Measurements from ENCODE around the gene DTNA.

The DTNA gene

DNA sequence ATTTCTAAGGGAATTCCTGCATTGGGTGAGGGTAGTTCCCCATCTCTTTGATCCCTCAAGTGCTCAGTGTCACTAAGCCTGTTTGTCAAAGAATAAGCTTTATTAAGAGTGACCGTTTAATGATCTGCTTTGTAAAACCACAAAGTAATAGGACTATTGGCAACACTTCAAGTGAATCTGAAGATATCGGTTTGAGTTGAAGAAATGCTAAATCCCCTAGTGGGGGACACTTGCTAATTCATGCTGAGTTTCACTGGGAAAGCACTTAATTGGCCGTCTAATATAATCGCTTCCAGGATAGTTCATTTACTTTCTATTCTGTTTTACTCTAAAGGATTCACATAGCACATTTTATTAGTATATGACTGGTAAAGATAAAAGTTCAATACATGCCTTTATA lies 54.4 kb downstream of the DTNA start:
- no peak overlapping the region for H3K27ac ChIP-seq (ENCODE audit: low read length)
- no peaks in the 10 kb centered on the region for H3K9me3 ChIP-seq (ENCODE audit: control insufficient read depth in 2 of 2, low read length in 2 of 2)
- H3K4me3 ChIP-seq (ENCODE audit: low read length in 2 of 2), result no peak overlapping the region
- peaks cover 4 to 15% of the 10 kb centered on the region in 2 donors for H3K36me3 ChIP-seq (ENCODE audit: control insufficient read depth in 2 of 2, insufficient read depth in 2 of 2, low read length in 2 of 2)
- no peaks in the 10 kb centered on the region for H3K27me3 ChIP-seq (ENCODE audit: control insufficient read depth in 1 of 2, insufficient read depth in 2 of 2, low read length in 2 of 2)
- H3K9ac ChIP-seq (ENCODE audit: low read length in 2 of 2), result no peak overlapping the region
- no peaks in the 10 kb centered on the region for H3K4me1 ChIP-seq (ENCODE audit: control insufficient read depth, insufficient read depth, low read length)

DNA sequence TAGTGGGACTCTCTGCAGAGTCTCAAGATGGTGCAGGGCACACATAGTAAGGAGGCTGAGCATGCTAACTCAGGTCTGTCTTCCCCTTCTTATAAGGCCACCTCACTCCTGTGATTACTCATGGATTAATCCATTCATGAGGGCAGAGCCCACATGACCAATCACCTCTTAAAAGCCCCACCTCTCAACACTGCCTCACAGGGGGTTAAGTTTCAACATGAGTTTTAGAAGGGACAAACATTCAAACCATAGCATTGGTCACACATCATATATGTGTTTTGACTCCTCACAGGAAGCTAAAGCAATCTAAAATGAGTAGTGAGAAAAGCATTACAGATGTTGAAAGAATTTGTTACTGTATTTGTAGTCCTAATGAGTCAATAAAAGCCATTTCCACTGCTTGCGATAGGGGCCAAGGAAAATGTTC lies 57.5 kb downstream of the DTNA start:
- H3K9me3 ChIP-seq (ENCODE audit: control insufficient read depth in 2 of 2, low read length in 2 of 2), result no peaks in the 10 kb centered on the region
- peaks cover 4 to 15% of the 10 kb centered on the region in 2 donors for H3K36me3 ChIP-seq (ENCODE audit: control insufficient read depth in 2 of 2, insufficient read depth in 2 of 2, low read length in 2 of 2)
- H3K4me3 ChIP-seq (ENCODE audit: low read length in 2 of 2), result no peak overlapping the region
- H3K9ac ChIP-seq (ENCODE audit: low read length in 2 of 2), result no peak overlapping the region
- no peaks in the 10 kb centered on the region for H3K4me1 ChIP-seq (ENCODE audit: control insufficient read depth, insufficient read depth, low read length)
- no peaks in the 10 kb centered on the region for H3K27me3 ChIP-seq (ENCODE audit: control insufficient read depth in 1 of 2, insufficient read depth in 2 of 2, low read length in 2 of 2)
- H3K27ac ChIP-seq (ENCODE audit: low read length), result no peak overlapping the region

DNA sequence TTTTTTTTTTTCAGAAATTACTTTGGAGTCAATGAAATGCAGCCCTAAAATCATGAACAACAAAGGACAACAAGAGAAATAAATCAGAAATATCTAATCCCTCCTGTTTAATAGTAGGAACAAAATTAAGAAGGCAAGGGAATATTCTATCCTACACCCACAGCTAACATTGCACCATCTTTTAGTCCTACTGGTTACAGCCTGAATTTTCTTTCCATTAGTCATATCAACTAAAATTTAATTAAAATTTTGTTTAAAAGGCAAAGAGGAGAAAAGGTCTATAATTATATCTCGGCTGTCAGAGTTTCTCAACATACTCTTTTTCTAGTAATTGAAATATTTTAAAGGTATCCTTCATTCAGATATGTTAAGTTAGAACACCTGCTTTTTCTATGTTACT lies 61.9 kb downstream of the DTNA start:
- H3K9ac ChIP-seq (ENCODE audit: low read length in 2 of 2), result no peak overlapping the region
- H3K9me3 ChIP-seq (ENCODE audit: control insufficient read depth in 2 of 2, low read length in 2 of 2), result no peaks in the 10 kb centered on the region
- H3K4me3 ChIP-seq (ENCODE audit: low read length in 2 of 2), result no peak overlapping the region
- H3K27ac ChIP-seq (ENCODE audit: low read length), result no peak overlapping the region
- peaks cover 2 to 16% of the 10 kb centered on the region in 2 donors for H3K36me3 ChIP-seq (ENCODE audit: control insufficient read depth in 2 of 2, insufficient read depth in 2 of 2, low read length in 2 of 2)
- H3K27me3 ChIP-seq (ENCODE audit: control insufficient read depth in 1 of 2, insufficient read depth in 2 of 2, low read length in 2 of 2), result no peaks in the 10 kb centered on the region
- peaks cover 16% of the 10 kb centered on the region for H3K4me1 ChIP-seq (ENCODE audit: control insufficient read depth, insufficient read depth, low read length)

DNA sequence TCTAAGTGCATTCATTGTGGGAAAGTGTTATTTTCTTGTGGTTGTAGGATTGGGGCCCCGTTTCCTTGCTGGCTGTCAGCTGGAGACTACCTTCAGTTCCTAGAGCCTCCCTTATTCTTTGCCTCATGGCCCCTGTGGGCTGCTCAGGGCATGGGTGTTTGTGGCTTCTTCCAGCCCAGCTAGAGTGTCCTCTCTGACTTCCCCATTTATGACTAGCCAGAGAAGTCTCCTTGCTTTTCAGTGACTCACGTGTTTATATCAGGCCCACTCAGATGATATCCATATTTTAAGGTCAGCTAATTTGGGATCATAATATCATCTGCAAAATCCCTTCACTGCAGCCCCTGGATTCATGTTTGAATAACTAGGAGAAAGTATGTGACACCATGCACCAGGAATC lies 62.8 kb downstream of the DTNA start:
- no peaks in the 10 kb centered on the region for H3K9me3 ChIP-seq (ENCODE audit: control insufficient read depth in 2 of 2, low read length in 2 of 2)
- no peak overlapping the region for H3K4me3 ChIP-seq (ENCODE audit: low read length in 2 of 2)
- H3K36me3 ChIP-seq (ENCODE audit: control insufficient read depth in 2 of 2, insufficient read depth in 2 of 2, low read length in 2 of 2), result peaks cover 2 to 10% of the 10 kb centered on the region in 2 donors
- no peaks in the 10 kb centered on the region for H3K27me3 ChIP-seq (ENCODE audit: control insufficient read depth in 1 of 2, insufficient read depth in 2 of 2, low read length in 2 of 2)
- H3K27ac ChIP-seq (ENCODE audit: low read length), result peak overlapping the region; percentile 49
- H3K4me1 ChIP-seq (ENCODE audit: control insufficient read depth, insufficient read depth, low read length), result peaks cover 16% of the 10 kb centered on the region
- H3K9ac ChIP-seq (ENCODE audit: low read length in 2 of 2), result peak overlapping the region in 1 of 2 donors; percentile 1

DNA sequence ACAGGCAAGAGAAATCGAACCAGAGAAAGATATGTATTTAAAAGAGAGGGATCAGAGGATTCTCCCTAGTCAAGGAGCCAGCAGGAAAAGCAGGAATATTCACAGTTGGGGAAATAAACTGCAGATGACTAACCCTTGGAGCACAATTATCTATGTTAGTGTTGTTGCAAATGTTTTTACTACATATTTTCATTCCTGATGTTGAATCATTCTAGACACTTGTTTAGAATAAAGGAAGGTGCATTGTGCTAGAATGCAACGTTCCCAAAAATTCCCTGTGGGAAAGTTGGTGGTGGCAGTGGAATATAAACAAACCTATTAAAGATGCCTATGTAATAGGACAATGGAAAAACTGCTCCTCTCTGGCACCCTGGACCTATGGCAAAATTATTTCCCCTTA lies 63.3 kb downstream of the DTNA start:
- no peaks in the 10 kb centered on the region for H3K27me3 ChIP-seq (ENCODE audit: control insufficient read depth in 1 of 2, insufficient read depth in 2 of 2, low read length in 2 of 2)
- H3K9ac ChIP-seq (ENCODE audit: low read length in 2 of 2), result peak overlapping the region in 1 of 2 donors; percentile 1
- peaks cover 16% of the 10 kb centered on the region for H3K4me1 ChIP-seq (ENCODE audit: control insufficient read depth, insufficient read depth, low read length)
- H3K36me3 ChIP-seq (ENCODE audit: control insufficient read depth in 2 of 2, insufficient read depth in 2 of 2, low read length in 2 of 2), result peaks cover 0 to 6% of the 10 kb centered on the region in 2 donors
- H3K27ac ChIP-seq (ENCODE audit: low read length), result peak overlapping the region; percentile 49
- no peak overlapping the region for H3K4me3 ChIP-seq (ENCODE audit: low read length in 2 of 2)
- H3K9me3 ChIP-seq (ENCODE audit: control insufficient read depth in 2 of 2, low read length in 2 of 2), result no peaks in the 10 kb centered on the region

DNA sequence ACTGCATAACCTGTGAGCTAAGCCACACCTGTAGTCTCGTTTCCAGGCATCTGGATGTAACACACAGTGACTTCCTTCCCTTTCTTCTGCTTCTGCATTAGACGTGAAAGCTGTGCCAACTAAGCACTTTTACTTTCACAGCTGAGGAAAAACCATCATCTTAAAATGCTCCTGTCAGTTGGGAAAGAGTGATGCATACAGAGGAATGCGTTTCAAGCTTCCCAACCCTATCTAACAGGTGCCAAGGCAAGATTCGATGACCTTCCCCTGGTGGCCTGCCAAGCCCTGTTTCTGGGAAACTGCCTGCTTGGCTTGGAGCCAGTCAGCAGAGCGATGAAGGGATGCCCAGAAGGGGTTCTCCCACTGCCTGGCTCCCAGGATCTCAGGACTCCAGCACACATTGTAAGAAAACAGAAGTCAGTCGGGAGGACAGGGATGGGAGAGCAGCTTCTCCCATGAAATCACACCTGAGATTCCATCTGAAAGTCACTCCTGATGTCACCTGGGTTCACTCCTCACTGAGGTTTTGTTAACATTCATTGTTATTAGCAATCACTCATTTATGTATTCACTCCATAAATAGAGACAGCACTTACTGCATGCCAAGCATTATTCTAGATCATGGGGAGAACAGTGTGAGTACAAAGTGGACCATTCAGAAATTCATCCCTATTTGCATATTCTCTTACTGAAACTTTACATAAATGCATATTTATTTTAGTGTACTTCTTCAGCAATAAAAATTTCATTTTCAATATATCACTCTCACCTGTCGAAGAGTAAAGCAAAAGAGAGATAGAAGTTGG lies 64.1 kb downstream of the DTNA start:
- Histone ChIP-seq H3K4me3 (ENCODE audit: low read length in 2 of 2) (peak overlapping the region; percentile 3 to 36), H3K36me3 (ENCODE audit: control insufficient read depth in 2 of 2, insufficient read depth in 2 of 2, low read length in 2 of 2) (peaks cover 0 to 4% of the 10 kb centered on the region in 2 donors), H3K9me3 (ENCODE audit: control insufficient read depth in 2 of 2, low read length in 2 of 2) (no peaks in the 10 kb centered on the region), H3K27ac (ENCODE audit: low read length) (peak overlapping the region; percentile 49), H3K9ac (ENCODE audit: low read length in 2 of 2) (peak overlapping the region in 1 of 2 donors; percentile 40), H3K27me3 (ENCODE audit: control insufficient read depth in 1 of 2, insufficient read depth in 2 of 2, low read length in 2 of 2) (no peaks in the 10 kb centered on the region), H3K4me1 (ENCODE audit: control insufficient read depth, insufficient read depth, low read length) (peaks cover 16% of the 10 kb centered on the region)

DNA sequence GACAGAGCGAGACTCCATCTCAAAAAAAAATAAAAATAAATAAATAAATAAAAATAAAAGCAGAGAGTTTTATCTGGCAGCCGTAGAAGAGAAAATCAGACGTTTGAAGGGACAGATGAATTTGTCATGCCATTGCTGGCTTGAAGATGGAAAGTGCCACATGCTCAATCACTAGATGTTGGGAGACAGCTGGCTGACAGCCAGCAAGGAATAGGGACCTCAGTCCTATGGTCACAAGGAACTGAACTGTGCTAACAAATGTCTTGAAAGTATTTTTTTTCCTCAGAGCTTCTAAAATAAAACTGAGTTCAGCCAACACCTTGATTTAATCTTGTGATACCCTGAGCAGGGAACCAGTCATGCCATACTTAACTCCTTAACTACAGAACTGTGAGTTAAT lies 65.4 kb downstream of the DTNA start:
- peaks cover 0 to 4% of the 10 kb centered on the region in 2 donors for H3K36me3 ChIP-seq (ENCODE audit: control insufficient read depth in 2 of 2, insufficient read depth in 2 of 2, low read length in 2 of 2)
- peaks cover 16% of the 10 kb centered on the region for H3K4me1 ChIP-seq (ENCODE audit: control insufficient read depth, insufficient read depth, low read length)
- no peak overlapping the region for H3K9ac ChIP-seq (ENCODE audit: low read length in 2 of 2)
- H3K27ac ChIP-seq (ENCODE audit: low read length), result no peak overlapping the region
- no peaks in the 10 kb centered on the region for H3K27me3 ChIP-seq (ENCODE audit: control insufficient read depth in 1 of 2, insufficient read depth in 2 of 2, low read length in 2 of 2)
- H3K4me3 ChIP-seq (ENCODE audit: low read length in 2 of 2), result no peak overlapping the region
- H3K9me3 ChIP-seq (ENCODE audit: control insufficient read depth in 2 of 2, low read length in 2 of 2), result no peaks in the 10 kb centered on the region

DNA sequence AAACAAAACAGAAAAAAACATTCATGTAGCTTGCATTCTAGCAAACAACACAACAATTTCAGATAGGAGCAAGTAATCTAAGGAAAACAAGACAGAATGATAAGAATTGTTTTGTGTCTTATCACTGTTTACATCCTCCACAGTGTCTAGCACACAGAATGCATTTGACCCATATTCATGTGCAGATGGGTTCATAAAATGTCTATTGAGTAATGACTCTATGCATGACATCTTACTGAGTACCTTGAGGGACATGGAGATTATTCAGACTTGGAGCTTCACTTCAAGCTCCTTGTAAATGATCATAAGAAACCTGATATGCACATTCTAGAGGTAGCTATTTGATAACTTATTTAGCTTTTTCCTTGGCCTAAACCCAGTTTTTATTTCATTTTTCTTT lies 69.0 kb downstream of the DTNA start:
- no peak overlapping the region for H3K27ac ChIP-seq (ENCODE audit: low read length)

DNA sequence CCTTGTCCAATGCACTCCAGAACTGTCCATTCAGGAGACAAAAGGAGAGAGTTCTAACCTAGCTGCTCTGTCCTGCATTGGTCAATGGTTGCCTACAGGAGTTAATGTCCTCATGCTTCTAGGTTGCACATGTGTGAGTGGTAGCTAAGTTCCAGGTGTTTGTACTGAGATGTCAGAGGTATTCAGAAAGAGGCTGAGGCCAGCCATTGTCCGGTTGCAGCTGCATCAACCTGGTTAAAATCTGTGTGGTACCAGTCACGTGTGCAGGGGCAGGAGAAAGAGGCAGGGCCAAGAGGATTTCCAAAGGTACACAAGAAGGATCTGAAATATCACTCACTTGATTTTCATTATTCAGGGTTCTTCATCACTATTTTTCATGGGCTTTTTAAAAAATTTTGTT lies 70.8 kb downstream of the DTNA start:
- Histone ChIP-seq H3K27me3 (ENCODE audit: control insufficient read depth in 1 of 2, insufficient read depth in 2 of 2, low read length in 2 of 2) (no peaks in the 10 kb centered on the region), H3K4me1 (ENCODE audit: control insufficient read depth, insufficient read depth, low read length) (no peaks in the 10 kb centered on the region), H3K4me3 (ENCODE audit: low read length in 2 of 2) (no peak overlapping the region), H3K9ac (ENCODE audit: low read length in 2 of 2) (no peak overlapping the region), H3K9me3 (ENCODE audit: control insufficient read depth in 2 of 2, low read length in 2 of 2) (no peaks in the 10 kb centered on the region), H3K27ac (ENCODE audit: low read length) (no peak overlapping the region), H3K36me3 (ENCODE audit: control insufficient read depth in 2 of 2, insufficient read depth in 2 of 2, low read length in 2 of 2) (peaks cover 0 to 3% of the 10 kb centered on the region in 2 donors)

More for the DNA sequence above, 69.0 kb downstream of the DTNA start:
- H3K4me1 ChIP-seq (ENCODE audit: control insufficient read depth, insufficient read depth, low read length), result peaks cover 3% of the 10 kb centered on the region
- H3K9me3 ChIP-seq (ENCODE audit: control insufficient read depth in 2 of 2, low read length in 2 of 2), result no peaks in the 10 kb centered on the region
- H3K4me3 ChIP-seq (ENCODE audit: low read length in 2 of 2), result no peak overlapping the region
- H3K27me3 ChIP-seq (ENCODE audit: control insufficient read depth in 1 of 2, insufficient read depth in 2 of 2, low read length in 2 of 2), result no peaks in the 10 kb centered on the region
- H3K36me3 ChIP-seq (ENCODE audit: control insufficient read depth in 2 of 2, insufficient read depth in 2 of 2, low read length in 2 of 2), result peaks cover 0 to 4% of the 10 kb centered on the region in 2 donors
- no peak overlapping the region for H3K9ac ChIP-seq (ENCODE audit: low read length in 2 of 2)

DNA sequence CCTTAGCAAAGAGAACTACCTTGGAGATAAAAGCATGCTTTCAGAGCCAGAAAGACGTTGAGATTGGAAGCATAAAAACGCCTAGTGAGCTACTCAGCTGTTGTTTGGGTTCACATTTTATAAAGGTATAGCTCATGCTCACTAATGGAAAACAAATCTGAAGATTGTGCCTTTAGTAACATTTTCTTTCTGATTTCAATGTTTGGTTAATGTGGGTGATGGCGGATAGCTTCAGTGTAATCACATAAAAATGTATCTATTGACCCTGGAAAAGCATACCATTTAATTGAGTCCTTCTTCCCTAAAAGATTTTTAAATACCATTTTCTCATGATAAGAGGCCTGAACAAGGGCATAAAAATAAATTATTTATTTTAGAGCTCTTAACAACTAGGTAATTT lies 73.4 kb downstream of the DTNA start:
- no peak overlapping the region for H3K27ac ChIP-seq (ENCODE audit: low read length)

DNA sequence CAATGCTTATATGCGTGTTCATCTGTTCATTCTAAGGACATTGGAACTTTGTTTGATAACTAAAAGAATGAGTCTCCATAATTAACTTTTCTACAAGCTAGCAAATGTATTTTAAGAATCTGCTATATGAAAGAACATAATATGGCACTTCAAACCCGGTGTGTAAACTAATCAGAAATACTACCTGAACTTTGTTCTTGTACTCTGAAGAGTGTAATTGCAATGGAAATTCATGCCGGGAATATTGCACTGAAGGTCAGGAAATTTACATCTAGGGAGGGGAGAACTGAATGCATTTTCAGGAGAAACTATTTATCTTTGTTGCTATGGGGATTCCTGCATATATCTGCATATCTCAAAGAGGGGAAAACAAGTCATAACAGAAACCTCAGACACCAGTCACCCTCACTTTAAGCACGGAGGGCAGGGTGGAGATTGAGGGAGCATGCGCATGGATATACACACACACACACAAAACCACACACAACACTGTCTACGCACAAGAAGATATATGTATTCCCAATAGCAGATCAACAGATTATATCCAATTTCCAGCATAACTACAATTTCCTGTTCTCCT lies 76.2 kb downstream of the DTNA start:
- Histone ChIP-seq H3K9me3 (ENCODE audit: control insufficient read depth in 2 of 2, low read length in 2 of 2) (no peaks in the 10 kb centered on the region), H3K27me3 (ENCODE audit: control insufficient read depth in 1 of 2, insufficient read depth in 2 of 2, low read length in 2 of 2) (no peaks in the 10 kb centered on the region), H3K27ac (ENCODE audit: low read length) (no peak overlapping the region), H3K4me1 (ENCODE audit: control insufficient read depth, insufficient read depth, low read length) (no peaks in the 10 kb centered on the region), H3K4me3 (ENCODE audit: low read length in 2 of 2) (no peak overlapping the region), H3K36me3 (ENCODE audit: control insufficient read depth in 2 of 2, insufficient read depth in 2 of 2, low read length in 2 of 2) (no peaks in the 10 kb centered on the region), H3K9ac (ENCODE audit: low read length in 2 of 2) (no peak overlapping the region)

More for the DNA sequence above, 73.4 kb downstream of the DTNA start:
- Histone ChIP-seq H3K9ac (ENCODE audit: low read length in 2 of 2) (no peak overlapping the region), H3K4me3 (ENCODE audit: low read length in 2 of 2) (no peak overlapping the region), H3K27me3 (ENCODE audit: control insufficient read depth in 1 of 2, insufficient read depth in 2 of 2, low read length in 2 of 2) (no peaks in the 10 kb centered on the region), H3K9me3 (ENCODE audit: control insufficient read depth in 2 of 2, low read length in 2 of 2) (no peaks in the 10 kb centered on the region), H3K4me1 (ENCODE audit: control insufficient read depth, insufficient read depth, low read length) (no peaks in the 10 kb centered on the region), H3K36me3 (ENCODE audit: control insufficient read depth in 2 of 2, insufficient read depth in 2 of 2, low read length in 2 of 2) (no peaks in the 10 kb centered on the region)
